ENCODE results near the gene TRAF7.

GRCh38 chr16:2206780-2207433 is 51.3 kb downstream of the TRAF7 start:
- TF ChIP-seq POLR2A (IDR thresholded peaks at IDR 0.05; ENCODE audit: borderline replicate concordance, extremely low read depth, insufficient read depth, insufficient read length) (no peak), CTCF (IDR thresholded peaks at IDR 0.05 in 2 of 3, conservative IDR thresholded peaks at IDR 0.05 in 1 of 3; ENCODE audit: borderline replicate concordance in 1 of 3, insufficient read depth in 1 of 3, low read depth in 2 of 3, low read length in 2 of 3) (no peak), MAX (IDR thresholded peaks at IDR 0.05) (no peak)
